Panc1 (cell line): ENCODE data around the gene FAM83E.

ENCODE experiments used
- POLR2AphosphoS5 ChIP-seq: IDR thresholded peaks from 2 replicates; pipeline ENCODE4 v1.6.1; 2012; ENCODE audit warnings: mild to moderate bottlenecking, low read depth, low read length, moderate library complexity
- SIN3A ChIP-seq: IDR thresholded peaks from 2 replicates; pipeline ENCODE4 v1.6.1; 2012; ENCODE audit warnings: low read depth, mild to moderate bottlenecking, low read length, moderate library complexity, borderline replicate concordance; ENCODE audit not compliant: insufficient read depth
- TCF7L2 ChIP-seq: IDR thresholded peaks from 2 replicates; pipeline ENCODE4 v1.6.1; 2011; ENCODE audit warnings: mild to moderate bottlenecking, low read depth, low read length, inconsistent platforms
- TF ChIP-seq, protein P1 (sequence below): fragments of 450-650 bp; IDR thresholded peaks from 2 replicates; pipeline ENCODE4 v1.5.1; 2017; ENCODE audit warnings: mild to moderate bottlenecking
- TF ChIP-seq, protein P2 (sequence below), 2 experiments: IDR thresholded peaks; 2 replicates each; pipeline ENCODE4 v1.6.1; 2011 to 2012; ENCODE audit warnings: low read depth in 2 of 2, control low read depth in 1 of 2, low read length in 1 of 2, mild to moderate bottlenecking in 1 of 2, moderate library complexity in 1 of 2; ENCODE audit not compliant: insufficient read depth in 1 of 2

DNA sequence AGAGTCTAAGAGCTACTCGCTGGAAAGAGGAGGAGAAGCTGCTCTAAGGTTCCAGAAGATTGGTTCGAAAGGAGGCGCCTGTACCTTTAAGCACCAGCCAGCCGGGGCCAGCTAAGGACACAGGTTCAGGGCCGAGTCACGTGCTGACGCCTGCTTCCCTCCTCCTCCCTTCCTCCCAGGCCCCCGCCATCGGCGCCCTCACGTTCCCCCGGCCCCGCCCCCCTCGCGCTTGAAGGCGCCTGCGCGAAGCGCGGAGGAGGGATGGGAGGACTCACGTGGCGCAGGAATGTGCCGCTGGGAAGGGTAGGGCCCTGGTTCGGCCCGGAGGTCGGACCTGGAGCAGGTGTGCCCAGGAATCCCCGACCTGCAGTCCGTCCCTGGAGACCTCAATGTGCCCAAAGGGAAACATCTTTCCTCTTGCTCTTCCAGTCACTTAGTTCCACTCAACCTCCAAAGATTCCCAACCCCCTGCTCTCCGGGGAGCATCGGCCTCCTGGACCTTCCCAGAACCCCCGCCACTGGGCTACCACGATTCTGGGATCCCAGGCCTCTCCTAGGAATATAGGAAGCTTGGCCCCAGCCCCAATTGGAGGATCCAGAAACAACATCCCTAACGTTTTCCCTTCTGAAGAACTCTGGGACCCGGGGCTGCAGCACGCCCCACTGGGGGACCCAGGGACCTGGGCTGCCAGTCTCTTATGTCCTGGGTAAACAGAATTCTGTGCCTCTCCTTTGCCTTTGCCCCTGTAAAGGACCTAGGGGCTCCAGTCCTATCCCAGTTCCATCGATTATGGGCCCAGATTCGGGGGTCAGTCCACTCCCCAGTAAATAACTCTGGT, 19.8 kb upstream of the FAM83E start:
- TF ChIP-seq, protein P1, sequence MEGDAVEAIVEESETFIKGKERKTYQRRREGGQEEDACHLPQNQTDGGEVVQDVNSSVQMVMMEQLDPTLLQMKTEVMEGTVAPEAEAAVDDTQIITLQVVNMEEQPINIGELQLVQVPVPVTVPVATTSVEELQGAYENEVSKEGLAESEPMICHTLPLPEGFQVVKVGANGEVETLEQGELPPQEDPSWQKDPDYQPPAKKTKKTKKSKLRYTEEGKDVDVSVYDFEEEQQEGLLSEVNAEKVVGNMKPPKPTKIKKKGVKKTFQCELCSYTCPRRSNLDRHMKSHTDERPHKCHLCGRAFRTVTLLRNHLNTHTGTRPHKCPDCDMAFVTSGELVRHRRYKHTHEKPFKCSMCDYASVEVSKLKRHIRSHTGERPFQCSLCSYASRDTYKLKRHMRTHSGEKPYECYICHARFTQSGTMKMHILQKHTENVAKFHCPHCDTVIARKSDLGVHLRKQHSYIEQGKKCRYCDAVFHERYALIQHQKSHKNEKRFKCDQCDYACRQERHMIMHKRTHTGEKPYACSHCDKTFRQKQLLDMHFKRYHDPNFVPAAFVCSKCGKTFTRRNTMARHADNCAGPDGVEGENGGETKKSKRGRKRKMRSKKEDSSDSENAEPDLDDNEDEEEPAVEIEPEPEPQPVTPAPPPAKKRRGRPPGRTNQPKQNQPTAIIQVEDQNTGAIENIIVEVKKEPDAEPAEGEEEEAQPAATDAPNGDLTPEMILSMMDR, result no peak
- TF ChIP-seq POLR2AphosphoS5 (peak; percentile 64), SIN3A (no peak), TCF7L2 (no peak)
- TF ChIP-seq, protein P2, sequence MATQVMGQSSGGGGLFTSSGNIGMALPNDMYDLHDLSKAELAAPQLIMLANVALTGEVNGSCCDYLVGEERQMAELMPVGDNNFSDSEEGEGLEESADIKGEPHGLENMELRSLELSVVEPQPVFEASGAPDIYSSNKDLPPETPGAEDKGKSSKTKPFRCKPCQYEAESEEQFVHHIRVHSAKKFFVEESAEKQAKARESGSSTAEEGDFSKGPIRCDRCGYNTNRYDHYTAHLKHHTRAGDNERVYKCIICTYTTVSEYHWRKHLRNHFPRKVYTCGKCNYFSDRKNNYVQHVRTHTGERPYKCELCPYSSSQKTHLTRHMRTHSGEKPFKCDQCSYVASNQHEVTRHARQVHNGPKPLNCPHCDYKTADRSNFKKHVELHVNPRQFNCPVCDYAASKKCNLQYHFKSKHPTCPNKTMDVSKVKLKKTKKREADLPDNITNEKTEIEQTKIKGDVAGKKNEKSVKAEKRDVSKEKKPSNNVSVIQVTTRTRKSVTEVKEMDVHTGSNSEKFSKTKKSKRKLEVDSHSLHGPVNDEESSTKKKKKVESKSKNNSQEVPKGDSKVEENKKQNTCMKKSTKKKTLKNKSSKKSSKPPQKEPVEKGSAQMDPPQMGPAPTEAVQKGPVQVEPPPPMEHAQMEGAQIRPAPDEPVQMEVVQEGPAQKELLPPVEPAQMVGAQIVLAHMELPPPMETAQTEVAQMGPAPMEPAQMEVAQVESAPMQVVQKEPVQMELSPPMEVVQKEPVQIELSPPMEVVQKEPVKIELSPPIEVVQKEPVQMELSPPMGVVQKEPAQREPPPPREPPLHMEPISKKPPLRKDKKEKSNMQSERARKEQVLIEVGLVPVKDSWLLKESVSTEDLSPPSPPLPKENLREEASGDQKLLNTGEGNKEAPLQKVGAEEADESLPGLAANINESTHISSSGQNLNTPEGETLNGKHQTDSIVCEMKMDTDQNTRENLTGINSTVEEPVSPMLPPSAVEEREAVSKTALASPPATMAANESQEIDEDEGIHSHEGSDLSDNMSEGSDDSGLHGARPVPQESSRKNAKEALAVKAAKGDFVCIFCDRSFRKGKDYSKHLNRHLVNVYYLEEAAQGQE (IDR thresholded peaks at IDR 0.05; ENCODE audit: insufficient read depth in 1 of 2, low read depth in 2 of 2, low read length in 1 of 2), result no peak
